Breast epithelium (tissue), 3 donors: ENCODE measurements around the gene LDLRAP1.

ENCODE experiments used
- CTCF ChIP-seq, 3 donors: fragments of 450-650 bp; IDR thresholded peaks; one replicate each; pipeline ENCODE4 v1.5.1; 2016 to 2017; ENCODE audit warnings: antibody characterized with exemption in 3 of 3, mild to moderate bottlenecking in 3 of 3, moderate library complexity in 3 of 3
- POLR2A ChIP-seq: fragments of 450-650 bp; IDR thresholded peaks from one replicate; pipeline ENCODE4 v1.6.1; 2016; ENCODE audit warnings: antibody characterized with exemption, mild to moderate bottlenecking, moderate library complexity
- POLR2AphosphoS5 ChIP-seq, 3 donors: sonication (generic); formaldehyde crosslinking; IDR thresholded peaks; one replicate each; pipeline ENCODE4 v1.6.1; 2017; ENCODE audit warnings: antibody characterized with exemption in 3 of 3

GRCh38 chr1:25608488-25609178, 65.2 kb downstream of the LDLRAP1 start:
- TF ChIP-seq CTCF (IDR thresholded peaks at IDR 0.05): peak; percentile 53 to 76 (median 69)
- no peak for TF ChIP-seq POLR2A
- TF ChIP-seq POLR2AphosphoS5 (IDR thresholded peaks at IDR 0.05): peak in 2 of 3 donors; percentile 12 to 38
